BJ (cell line): Measurements from ENCODE around the gene AP5Z1. TPM values are rescaled to one million over a fixed set of nuclear protein-coding genes. Genes with fewer than 3 reads are reported as not detected.

ENCODE experiments used
- CTCF ChIA-PET: fragments of 350-600 bp; formaldehyde crosslinking; extraction: SDS; loops from one replicate; lab custom pipeline; 2021; ENCODE audit warnings: antibody characterized with exemption, inconsistent platforms; lab: Yijun Ruan, JAX
- POLR2A ChIA-PET: fragments of 300-600 bp; sonication (Branson Sonifier 250); formaldehyde crosslinking; extraction: SDS; loops from one replicate; lab custom pipeline; 2021; ENCODE audit warnings: antibody characterized with exemption; lab: Charles Lee
- DNase-seq: peaks from one replicate; pipeline ENCODE4 v3.0.0-alpha.2; 2011; ENCODE audit warnings: low read depth
- H3K27me3 ChIP-seq: 2 replicates; pipeline ENCODE4 v1.6.0; 2011; ENCODE audit warnings: low read length; ENCODE audit not compliant: control insufficient read depth, insufficient read depth
- H3K36me3 ChIP-seq: 2 replicates; pipeline ENCODE4 v1.5.1; 2011; ENCODE audit warnings: low read length; ENCODE audit not compliant: control insufficient read depth, insufficient read depth
- H3K4me3 ChIP-seq: 2 replicates; pipeline ENCODE4 v1.5.1; 2011; ENCODE audit warnings: low read depth, mild to moderate bottlenecking, control low read depth, low read length
- polyA plus RNA-seq: library from polyadenylated mRNA; depleted of rRNA; stranded (reverse); fragments of >200 nt; gene quantifications from 2 replicates; pipeline ENCODE4 v1.2.3, GENCODE V29; 2011
- TF ChIP-seq, protein P1 (sequence below): IDR thresholded peaks from 2 replicates; pipeline ENCODE4 v1.5.1; 2011; ENCODE audit warnings: low read depth, mild to moderate bottlenecking, control low read depth, inconsistent platforms, low read length, moderate library complexity; ENCODE audit not compliant: insufficient read depth

Gene AP5Z1
- polyA plus RNA-seq, 1 experiment = 27.3 TPM

DNA sequence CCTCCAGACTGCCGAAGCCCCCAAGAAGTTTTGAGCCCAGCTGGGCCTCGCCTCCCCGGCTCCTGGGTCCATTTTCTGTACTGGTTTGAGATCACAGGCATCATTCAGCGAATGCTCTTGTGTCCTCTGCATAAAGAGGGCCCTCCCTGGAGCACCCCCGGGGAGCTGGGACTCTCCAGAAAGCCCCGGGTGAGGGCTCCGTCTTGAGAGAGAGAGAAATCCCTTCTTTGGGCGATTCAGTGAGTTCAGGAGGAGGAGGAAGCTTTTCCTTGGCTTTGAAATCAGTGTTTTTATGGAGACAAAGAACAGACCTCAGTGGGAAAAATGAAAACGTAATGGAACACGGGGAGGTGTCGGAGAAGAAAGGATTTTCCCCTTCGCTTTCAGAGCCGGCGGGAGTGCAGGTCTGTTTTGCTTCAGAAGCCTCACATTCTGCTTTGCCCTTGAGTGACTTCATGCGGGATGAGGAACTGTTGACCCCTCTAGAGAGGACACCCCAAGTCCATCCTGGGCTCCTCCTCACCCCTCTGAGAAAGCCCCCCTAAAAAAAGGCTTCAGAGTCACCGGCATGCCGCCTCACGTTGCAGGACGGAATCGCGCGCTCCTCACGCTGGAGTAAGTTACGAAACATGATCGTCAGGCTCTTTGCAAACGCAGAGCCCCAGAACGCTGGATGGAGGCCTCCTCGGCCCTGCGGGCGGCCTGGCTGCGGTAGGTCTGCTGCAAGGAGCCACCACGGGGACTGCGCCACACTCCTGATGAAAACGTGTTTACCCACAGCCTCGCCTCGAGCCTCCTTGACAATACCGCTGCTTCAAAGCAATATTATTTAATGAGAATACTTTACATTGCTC lies 8.5 kb upstream of the AP5Z1 start:
- H3K36me3 ChIP-seq = peaks cover 32% of the 10 kb centered on the region
- ChIA-PET POLR2A (no interaction called here), CTCF (interaction anchor here (0.7 to 1.2 kb wide), 5 partner anchors 12 to 23 kb away, joined by 3 to 4 read pairs (median 3); no protein-coding TSS in a partner anchor)
- H3K4me3 ChIP-seq = no peak overlapping the region
- no peaks in the 10 kb centered on the region for H3K27me3 ChIP-seq
- no peak for DNase-seq
- TF ChIP-seq, protein P1, sequence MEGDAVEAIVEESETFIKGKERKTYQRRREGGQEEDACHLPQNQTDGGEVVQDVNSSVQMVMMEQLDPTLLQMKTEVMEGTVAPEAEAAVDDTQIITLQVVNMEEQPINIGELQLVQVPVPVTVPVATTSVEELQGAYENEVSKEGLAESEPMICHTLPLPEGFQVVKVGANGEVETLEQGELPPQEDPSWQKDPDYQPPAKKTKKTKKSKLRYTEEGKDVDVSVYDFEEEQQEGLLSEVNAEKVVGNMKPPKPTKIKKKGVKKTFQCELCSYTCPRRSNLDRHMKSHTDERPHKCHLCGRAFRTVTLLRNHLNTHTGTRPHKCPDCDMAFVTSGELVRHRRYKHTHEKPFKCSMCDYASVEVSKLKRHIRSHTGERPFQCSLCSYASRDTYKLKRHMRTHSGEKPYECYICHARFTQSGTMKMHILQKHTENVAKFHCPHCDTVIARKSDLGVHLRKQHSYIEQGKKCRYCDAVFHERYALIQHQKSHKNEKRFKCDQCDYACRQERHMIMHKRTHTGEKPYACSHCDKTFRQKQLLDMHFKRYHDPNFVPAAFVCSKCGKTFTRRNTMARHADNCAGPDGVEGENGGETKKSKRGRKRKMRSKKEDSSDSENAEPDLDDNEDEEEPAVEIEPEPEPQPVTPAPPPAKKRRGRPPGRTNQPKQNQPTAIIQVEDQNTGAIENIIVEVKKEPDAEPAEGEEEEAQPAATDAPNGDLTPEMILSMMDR = no peak

DNA sequence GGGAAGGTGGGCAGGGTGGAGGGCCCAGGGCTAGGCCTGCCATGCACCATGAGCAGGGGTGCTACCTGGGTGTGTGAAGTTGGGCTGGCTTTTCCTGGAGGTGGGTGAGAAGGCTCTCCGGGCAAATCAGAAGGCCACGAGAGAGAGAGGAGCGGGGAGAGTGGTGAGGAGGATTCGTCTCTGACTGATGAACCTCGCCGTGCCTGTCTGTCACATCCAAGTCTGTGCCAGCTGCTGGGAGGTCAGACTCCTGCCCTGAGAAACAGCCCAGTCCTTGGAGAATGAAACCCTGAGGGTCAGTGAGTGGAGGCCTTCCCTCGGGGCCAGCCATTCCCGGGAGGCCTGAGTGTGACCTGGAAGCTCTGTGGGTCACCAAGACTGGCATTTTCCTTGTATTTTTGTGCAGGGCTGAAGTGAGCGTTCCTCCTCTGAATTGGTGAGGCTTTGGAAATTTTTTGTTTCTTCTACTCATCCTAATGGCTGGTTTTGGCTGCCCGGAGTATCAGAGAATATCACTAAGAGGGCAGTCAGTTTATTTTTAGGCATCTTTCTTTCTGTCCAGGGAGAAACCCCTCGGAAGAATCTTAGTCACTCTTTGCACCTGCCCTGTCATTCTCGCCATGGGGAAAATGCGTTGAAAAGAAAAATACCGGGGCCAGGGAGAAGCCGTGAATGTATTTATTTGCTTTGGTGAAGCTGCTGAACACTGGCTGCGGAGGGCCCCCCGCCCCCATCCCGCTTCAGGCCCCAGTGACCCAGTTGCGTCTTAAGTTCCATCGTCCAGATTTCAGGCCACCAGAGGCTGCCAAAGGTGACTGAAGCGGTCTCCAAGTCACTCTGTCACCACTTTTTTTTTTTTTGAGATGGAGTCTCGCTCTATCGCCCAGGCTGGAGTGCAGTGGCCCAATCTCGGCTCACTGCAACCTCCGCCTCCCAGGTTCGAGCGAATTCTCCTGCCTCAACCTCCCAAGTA lies 6.5 kb upstream of the AP5Z1 start:
- TF ChIP-seq, protein P1 = no peak
- POLR2A ChIA-PET = no interaction called here
- no peaks in the 10 kb centered on the region for H3K27me3 ChIP-seq
- no peak overlapping the region for H3K4me3 ChIP-seq
- H3K36me3 ChIP-seq = peaks cover 21% of the 10 kb centered on the region
- CTCF ChIA-PET = interaction anchor here (0.6 to 1.2 kb wide), 4 partner anchors 14 to 138 kb away, joined by 3 to 4 read pairs (median 3); no protein-coding TSS in a partner anchor
- DNase-seq = no peak

DNA sequence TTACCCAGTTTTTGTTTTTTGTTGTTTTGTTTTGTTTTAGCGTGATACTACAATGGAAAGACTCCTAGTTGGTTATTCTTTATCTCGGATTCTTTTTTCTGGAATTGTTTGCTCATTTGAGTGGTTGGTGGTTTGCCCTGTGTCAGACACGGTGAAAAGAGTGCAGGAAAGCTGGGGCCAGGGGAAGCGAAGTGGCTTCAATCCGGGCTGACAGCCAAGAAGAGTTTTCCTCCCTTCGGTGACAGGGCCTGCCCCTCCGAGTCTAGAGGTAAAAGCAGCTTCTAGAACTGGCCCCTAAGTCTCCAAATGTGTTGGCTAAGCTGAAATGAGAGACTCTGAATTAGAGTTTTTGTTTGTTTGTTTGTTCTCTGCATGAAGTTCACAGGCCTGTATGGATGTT lies 5.7 kb upstream of the AP5Z1 start:
- TF ChIP-seq, protein P1 = no peak
- DNase-seq = no peak
- POLR2A ChIA-PET = no interaction called here
- CTCF ChIA-PET = no interaction called here
- H3K36me3 ChIP-seq = peaks cover 15% of the 10 kb centered on the region
- H3K4me3 ChIP-seq = no peak overlapping the region
- H3K27me3 ChIP-seq = no peaks in the 10 kb centered on the region

DNA sequence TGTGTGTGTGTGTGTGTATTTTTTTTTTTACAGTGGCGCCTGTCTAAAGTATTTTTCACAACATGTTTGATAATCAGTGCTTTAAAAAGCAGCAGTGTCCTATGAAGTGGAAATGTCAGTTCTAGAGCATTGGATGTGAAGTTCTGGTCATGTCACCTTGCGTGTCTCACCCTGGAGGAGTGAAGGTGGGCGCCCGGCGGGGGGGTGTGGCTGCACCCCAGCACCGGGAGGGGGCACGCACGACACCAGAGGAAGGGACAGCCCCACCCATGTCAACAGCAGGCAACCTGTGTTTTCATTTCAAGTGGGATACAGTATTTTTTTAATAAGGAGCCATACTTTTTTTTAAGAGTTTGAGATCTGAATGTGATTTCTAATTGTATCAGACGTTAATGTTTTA lies 4.5 kb upstream of the AP5Z1 start:
- ChIA-PET POLR2A (no interaction called here), CTCF (no interaction called here)
- TF ChIP-seq, protein P1 = no peak
- Histone ChIP-seq H3K27me3 (no peaks in the 10 kb centered on the region), H3K4me3 (no peak overlapping the region), H3K36me3 (peaks cover 7% of the 10 kb centered on the region)
- no peak for DNase-seq

DNA sequence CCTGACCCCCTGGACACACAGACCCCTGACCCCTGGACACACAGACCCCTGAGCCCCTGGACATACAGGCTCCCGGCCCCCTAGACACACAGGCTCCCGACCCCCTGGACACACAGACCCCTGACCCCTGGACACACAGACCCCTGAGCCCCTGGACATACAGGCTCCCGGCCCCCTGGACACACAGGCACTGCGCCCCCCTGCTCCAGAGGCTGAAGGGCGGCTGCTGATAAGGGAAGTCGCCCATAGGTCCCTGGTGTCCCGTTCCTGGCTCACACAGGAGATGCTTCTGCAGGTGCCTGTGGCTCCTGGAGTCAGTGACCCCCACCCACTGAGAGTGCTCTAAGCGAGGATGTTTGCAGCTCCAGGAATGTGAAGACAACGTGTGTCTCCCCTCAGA lies 3.7 kb upstream of the AP5Z1 start:
- TF ChIP-seq, protein P1 = no peak
- Histone ChIP-seq H3K27me3 (no peaks in the 10 kb centered on the region), H3K36me3 (peaks cover 2% of the 10 kb centered on the region; the same call in 1 of the 2 replicates), H3K4me3 (no peak overlapping the region)
- DNase-seq = no peak
- CTCF ChIA-PET = no interaction called here
- POLR2A ChIA-PET = no interaction called here
